GM20000 (cell line): ENCODE measurements around the gene MPEG1.

ENCODE experiments used
- DNase-seq: peaks from one replicate; pipeline ENCODE4 v3.0.0; 2012; ENCODE audit warnings: low spot score
- TF ChIP-seq, protein P1 (sequence below): IDR thresholded peaks from 2 replicates; pipeline ENCODE4 v1.5.1; 2012; ENCODE audit warnings: mild to moderate bottlenecking, control low read depth; ENCODE audit errors: extremely low read depth, missing control alignments

Gene MPEG1

DNA sequence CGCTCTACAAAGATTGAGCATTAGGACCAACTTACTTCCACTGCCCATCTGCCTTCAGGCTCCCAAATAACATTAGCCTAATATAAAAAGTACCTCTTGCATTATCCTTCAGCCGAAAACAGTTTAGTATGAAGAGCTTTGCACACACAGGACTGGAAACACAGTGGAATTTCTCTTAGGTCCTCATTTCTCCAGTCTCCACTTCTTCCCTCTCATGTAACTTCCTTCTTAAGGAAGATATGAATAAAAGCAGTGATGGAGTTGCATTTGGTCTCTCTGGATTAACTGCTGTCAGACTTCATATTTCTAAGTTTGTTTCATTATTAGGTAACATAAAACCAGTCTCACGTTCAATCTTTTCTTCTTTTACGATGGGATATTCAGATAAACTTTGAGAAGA lies 5.6 kb upstream of the MPEG1 start:
- no peak for DNase-seq
- TF ChIP-seq, protein P1, sequence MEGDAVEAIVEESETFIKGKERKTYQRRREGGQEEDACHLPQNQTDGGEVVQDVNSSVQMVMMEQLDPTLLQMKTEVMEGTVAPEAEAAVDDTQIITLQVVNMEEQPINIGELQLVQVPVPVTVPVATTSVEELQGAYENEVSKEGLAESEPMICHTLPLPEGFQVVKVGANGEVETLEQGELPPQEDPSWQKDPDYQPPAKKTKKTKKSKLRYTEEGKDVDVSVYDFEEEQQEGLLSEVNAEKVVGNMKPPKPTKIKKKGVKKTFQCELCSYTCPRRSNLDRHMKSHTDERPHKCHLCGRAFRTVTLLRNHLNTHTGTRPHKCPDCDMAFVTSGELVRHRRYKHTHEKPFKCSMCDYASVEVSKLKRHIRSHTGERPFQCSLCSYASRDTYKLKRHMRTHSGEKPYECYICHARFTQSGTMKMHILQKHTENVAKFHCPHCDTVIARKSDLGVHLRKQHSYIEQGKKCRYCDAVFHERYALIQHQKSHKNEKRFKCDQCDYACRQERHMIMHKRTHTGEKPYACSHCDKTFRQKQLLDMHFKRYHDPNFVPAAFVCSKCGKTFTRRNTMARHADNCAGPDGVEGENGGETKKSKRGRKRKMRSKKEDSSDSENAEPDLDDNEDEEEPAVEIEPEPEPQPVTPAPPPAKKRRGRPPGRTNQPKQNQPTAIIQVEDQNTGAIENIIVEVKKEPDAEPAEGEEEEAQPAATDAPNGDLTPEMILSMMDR: no peak

DNA sequence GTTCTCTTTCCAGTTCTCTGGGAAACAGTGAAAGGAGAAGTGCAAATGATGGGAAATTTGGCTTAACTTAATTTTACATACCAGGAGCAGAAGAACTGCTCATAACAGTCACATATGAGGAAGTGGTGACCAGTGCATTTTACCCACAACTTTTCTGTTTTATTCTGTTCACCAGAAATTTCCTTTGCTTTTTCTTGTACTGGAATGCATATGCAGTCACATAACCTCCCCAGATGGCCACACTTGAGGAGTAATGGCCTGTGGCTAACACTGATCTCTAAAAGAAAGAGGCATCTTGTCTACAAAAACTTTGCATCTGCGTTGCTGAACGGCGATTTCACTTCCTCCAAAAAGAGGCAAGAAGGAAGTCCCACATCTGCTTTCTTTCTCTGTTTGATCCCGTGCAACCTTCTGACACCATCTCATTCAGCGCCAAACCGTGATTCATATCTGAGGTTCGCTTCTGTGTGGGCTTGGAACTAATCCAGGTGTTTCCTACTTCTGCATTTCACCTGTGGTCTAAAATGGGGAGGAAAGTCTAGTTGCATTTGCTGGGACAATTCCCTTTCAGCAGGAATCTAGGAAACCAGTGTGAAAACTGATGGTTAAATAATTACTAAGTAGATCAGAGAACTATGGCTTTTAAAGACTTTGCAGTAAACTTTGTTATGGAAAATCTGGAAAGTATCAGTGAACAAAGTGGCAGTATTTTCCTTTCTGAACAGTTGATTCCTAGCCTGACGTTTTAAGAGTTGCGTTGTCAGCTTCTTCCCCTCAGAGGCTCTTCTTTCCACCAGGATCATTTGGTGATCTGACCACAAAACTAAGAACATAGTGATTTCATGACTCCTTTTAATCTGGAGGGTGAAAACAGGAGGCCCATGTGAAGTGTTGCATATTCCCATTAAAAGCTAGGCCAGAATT lies 4.2 kb upstream of the MPEG1 start:
- TF ChIP-seq, protein P1: no peak
- DNase-seq: peak; percentile 66

DNA sequence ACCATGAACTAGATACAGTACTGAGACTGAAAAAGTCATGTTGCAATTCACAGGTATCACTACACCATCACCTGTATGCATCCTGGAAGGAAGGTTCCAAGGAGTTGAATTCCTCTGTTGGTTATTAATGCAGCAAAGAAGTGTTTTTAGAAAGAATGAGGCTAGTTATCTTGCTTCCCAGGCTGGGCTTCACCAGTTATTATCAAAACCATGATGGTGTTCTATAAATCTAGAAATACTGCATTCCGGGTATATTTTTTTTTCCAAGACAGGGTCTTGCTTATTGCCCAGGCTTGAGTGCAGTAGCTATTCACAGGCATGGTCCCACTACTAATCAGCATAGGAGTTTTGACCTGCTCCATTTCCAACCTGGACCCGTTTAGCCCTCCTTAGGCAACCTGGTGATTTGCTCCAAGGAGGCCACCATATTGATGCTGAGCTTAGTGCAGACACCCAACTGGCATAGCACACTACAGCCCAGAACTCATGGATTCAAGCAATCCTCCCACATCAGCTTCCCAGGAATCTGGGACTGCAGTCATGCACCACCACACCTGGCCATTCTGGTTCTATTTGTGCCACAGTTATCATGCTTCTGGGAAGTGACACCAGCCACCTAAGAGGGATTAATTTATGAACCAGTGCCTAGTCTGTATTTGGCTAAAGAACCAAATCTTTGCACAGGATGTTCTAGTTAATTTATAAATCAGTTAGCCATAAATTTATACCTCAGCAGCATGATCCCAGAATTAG lies 1.6 kb upstream of the MPEG1 start:
- no peak for DNase-seq
- TF ChIP-seq, protein P1: no peak

DNA sequence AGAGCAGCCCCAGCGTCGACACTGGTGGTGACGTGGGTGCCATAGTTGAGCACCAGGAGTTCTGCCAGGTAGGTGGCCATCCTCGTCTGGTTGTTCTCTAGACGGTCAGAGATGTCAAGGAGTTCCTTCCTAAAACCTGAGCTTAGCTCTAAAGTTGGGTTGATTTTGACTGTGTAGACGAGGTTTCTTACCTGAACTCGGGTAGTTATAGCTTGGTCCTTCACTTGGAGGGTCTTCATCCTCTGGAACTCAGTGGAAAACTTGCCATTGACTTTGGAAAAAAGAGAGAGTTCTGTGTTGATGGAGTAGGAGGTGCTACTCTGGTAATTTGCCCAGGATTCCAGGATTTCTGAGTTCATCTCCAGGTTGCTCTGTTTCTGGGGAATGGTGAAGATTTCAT lies 505 bp downstream of the MPEG1 start:
- TF ChIP-seq, protein P1: no peak
- no peak for DNase-seq

DNA sequence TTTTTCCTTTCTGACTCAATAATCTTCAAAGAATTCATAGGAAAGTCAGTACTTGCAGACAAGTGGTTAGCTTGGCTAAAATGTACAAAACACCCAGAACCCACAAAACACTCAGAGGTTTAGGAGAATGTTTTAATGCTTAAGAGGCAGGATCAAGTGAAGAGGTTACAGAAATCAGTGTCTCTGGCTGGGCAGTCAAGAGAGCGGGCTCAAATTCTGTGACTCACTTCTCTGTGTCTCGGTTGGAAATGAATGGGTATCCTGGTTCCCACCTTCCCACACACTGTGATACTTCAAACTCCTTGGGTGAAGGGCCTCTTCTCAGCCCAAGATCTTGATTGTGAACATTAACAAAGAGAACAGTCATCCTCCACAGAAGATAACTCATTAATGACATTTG lies 3.8 kb downstream of the MPEG1 start:
- TF ChIP-seq, protein P1: no peak
- no peak for DNase-seq

DNA sequence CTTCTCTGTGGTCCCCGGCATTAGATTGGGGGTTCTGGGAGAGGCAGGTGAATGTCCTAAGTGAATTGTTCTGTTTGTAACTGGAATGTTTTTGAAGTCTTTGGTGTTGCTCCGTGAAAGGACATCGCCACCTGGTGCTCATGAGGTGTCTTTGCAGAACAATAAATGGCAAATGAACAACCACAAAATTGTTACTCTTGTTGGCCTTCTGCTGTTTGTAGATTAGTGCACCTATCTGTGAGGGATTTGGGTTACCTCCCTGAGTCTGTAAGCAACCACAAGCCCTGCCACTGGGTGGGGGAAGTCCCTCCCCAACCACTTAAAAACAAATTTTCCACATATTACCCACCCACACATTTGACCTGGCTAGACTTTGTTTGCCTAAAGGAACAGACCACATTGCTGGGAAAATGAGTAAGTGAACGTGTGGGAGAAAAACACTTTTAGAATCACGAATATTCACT lies 4.7 kb downstream of the MPEG1 start:
- TF ChIP-seq, protein P1: peak; percentile 52
- peak; percentile 51 for DNase-seq

DNA sequence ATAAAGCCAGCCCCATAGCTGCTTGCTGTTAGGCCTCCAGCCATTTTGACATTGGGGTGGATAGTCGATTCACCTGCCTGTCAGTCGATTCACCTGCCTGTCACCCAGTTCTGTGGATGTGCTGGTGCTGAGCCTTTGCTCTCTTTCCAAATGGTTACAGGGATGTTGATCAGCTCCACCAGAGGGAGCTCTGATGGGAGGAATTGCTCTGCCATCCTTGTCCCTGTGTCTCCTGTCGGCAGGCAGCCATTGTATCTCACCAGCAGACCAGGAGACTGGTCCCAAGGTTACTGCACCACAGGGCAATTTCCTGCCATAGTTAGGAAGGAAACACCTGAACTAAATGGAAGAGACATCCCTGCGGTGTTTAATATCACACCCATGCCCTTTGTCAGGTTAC lies 6.1 kb downstream of the MPEG1 start:
- TF ChIP-seq, protein P1: peak; percentile 63
- DNase-seq: no peak
